Right lung (tissue), 5 donors: ENCODE results near the gene OR4D11. TPM values are rescaled to one million over a fixed set of nuclear protein-coding genes. Genes with fewer than 3 reads are reported as not detected.
"Not testable (repeated sequence)": the region's sequence is repeated elsewhere in the genome, so short reads cannot be mapped to it uniquely, and the experiment has no call there.

Experiments
- DNase-seq, 2 donors: peaks; one replicate each; pipeline ENCODE4 v3.0.0-alpha.2; 2013
- polyA plus RNA-seq, 5 donors: library from polyadenylated mRNA; unstranded; fragments of 120-200 nt; gene quantifications; one replicate each; pipeline versions ENCODE4 v1.2.1 to v1.2.3, GENCODE V29; 2013; ENCODE audit warnings: inconsistent platforms in 1 of 5, low replicate concordance in 1 of 5; ENCODE audit not compliant: insufficient read length in 5 of 5, insufficient read depth in 1 of 5

The OR4D11 gene
- polyA plus RNA-seq, 5 donors, result not detected

- DNase-seq, result not testable (repeated sequence)
Observed at GRCh38 chr11:59547605-59548308, 44.4 kb downstream of the OR4D11 start.

GRCh38 chr11:59548309-59548656 is 44.9 kb downstream of the OR4D11 start:
- no peak for DNase-seq

GRCh38 chr11:59550368-59550841 is 47.0 kb downstream of the OR4D11 start:
- DNase-seq, result peak; percentile 85 to 92

DNA sequence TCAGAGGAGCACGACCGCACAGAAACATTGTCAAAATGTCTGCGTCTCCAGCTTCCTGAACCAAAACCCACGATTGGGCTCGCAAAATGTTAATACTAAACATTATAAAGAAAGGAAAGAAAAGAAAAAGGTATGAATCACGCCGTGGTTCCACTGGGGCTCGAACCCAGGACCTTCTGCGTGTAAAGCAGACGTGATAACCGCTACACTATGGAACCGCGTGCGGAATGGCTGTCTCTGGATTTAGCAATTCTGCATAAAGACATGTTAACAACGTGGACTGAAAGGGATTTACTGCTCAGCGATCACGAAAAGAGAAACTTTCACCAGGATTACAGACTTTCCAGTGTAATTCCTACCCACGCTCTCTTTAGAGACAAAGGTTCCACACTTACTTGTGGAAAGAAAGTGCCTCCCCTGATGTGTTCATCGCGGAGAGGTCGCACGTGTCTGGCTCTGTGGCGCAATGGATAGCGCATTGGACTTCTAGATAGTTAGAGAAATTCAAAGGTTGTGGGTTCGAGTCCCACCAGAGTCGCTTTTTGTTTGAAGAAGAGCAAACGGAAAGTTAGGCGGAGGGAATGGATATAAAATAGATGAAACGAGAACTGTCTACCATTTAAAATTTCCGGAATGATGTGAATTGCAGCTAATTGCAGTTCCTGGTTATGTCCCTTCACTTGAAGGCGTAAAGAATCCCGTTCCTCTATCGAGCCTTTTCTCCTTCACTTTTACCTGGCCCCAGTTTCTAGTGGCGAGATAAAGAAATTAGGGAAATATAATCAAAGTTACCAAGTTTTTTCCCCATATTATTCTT is 47.7 kb downstream of the OR4D11 start:
- peak; percentile 83 to 88 for DNase-seq

- peak in 1 of 2 donors; percentile 71 for DNase-seq
Observed at GRCh38 chr11:59551659-59552521, 48.5 kb downstream of the OR4D11 start.

DNA sequence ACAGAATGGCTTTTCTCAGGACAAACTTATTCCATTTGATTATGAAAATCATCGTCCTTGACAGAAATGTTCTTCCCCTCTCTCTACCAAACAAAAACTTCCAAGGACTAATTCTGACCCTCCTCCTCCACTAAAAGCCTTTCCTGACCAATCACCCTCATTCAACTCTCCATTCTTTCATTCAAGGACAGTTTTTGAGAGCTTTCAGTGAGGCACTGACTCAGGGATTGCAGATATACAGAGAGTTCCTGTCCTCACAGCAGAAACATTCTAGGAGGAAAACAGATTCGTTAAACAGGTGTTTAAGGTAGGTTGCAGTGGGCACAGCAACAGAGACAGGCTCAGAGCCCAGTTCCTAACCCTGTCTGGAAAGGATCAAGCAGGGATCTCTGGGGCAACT is 49.5 kb downstream of the OR4D11 start:
- no peak for DNase-seq

GRCh38 chr11:59553323-59553722 is 49.9 kb downstream of the OR4D11 start:
- no peak for DNase-seq

Other genes with a start within 250 kb of the OR4D11 start
- not detected for gene OR5AN1, start 144.7 kb upstream of the OR4D11 start, polyA plus RNA-seq
- gene OR5A2, start 77.2 kb upstream of the OR4D11 start, polyA plus RNA-seq, result under 1 TPM in 4 of 5 donors, not detected in 1; 0.03 to 0.05 (median 0.03) TPM
- gene OR5A1, start 67.1 kb upstream of the OR4D11 start, polyA plus RNA-seq, result under 1 TPM in 2 of 5 donors, not detected in 3; 0.03 to 0.04 TPM
- gene OR4D6, start 46.6 kb upstream of the OR4D11 start, polyA plus RNA-seq, result not detected
- gene OR4D10, start 30.3 kb upstream of the OR4D11 start, polyA plus RNA-seq, result not detected
- gene OR4D9, start 8.0 kb downstream of the OR4D11 start, polyA plus RNA-seq, result under 1 TPM; 0.03 to 0.09 (median 0.06) TPM
- 10 to 100 TPM; 34.2 to 45.4 (median 37.9) TPM for gene OSBP, start 112.2 kb downstream of the OR4D11 start, polyA plus RNA-seq
- 10 to 100 TPM; 32.7 to 45.0 (median 41.3) TPM for gene PATL1, start 165.5 kb downstream of the OR4D11 start, polyA plus RNA-seq
- not detected for gene OR10V1, start 210.3 kb downstream of the OR4D11 start, polyA plus RNA-seq